ENCODE results near the gene GALNT7. TPM values are rescaled to one million over a fixed set of nuclear protein-coding genes. Genes with fewer than 3 reads are reported as not detected.

Gene GALNT7
- total and polyA plus RNA-seq, 4 donors, result 6.3 to 29.8 (median 16.2) TPM

DNA sequence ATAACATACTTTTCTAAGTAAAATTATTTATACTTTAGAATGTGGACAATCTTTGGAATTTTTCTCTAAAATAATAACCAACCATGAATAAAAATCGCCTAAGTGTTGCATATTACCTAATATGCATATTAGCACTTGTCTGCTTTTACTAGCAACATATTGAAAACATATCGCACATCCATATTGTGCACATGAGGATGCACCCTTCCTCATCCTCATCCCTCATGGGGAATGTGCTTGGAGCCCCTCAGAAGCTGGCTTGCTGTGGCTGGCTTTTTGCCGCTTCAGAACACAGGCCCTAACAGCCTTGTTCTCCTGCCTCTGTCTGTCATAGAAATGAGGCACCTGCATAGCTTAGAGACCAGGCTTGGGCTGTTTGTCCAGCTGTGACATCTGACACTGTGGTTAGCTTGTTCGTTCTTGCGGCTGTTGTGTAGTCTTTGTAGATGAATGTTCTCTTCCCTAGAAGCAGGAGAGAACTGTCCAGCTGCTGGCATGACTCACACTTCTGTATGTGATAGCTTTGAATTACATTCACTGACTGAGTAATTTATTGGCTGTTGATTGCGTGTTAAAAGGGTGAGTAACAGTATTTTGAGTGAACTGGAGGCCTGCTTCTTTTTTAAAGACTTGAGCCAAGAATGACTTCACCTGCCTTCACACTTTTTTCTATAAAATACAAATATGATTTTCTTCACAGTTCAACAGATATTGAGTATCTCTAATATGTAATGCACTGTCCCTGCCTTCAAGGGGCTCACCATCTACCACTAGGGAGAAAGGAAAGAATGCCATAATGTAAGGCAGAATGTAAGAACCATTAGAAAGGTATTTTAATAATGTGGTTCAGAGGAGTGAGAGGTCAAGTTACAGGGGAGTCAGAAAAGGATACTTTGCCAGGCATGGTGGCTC is 83.7 kb downstream of the GALNT7 start:
- H3K36me3 ChIP-seq (ENCODE audit: control insufficient read depth in 1 of 2, insufficient read depth in 2 of 2, low read length in 1 of 2), result no peaks in the 10 kb centered on the region
- DNase-seq (peak; percentile 70 to 77), ATAC-seq (ENCODE audit: low FRiP score) (peak; percentile 71)
- H3K27me3 ChIP-seq (ENCODE audit: control insufficient read depth in 1 of 2, insufficient read depth in 2 of 2, low read length in 1 of 2), result no peaks in the 10 kb centered on the region
- H3K4me3 ChIP-seq (ENCODE audit: low read length in 2 of 2), result no peak overlapping the region
- no peak overlapping the region for H3K27ac ChIP-seq (ENCODE audit: low read depth in 1 of 2, low read length in 2 of 2)
- peaks cover 0 to 7% of the 10 kb centered on the region in 2 donors for H3K4me1 ChIP-seq (ENCODE audit: control insufficient read depth in 1 of 2, insufficient read depth in 2 of 2, low read length in 2 of 2)
- WGBS, 2 donors, result 33 to 42% methylated on average over 6 of the region's 6 CpGs
- no peaks in the 10 kb centered on the region for H3K9me3 ChIP-seq (ENCODE audit: control insufficient read depth, low read length)
- intact Hi-C loops (cut with DNase I), result loop anchor here in 1 of 2 donors (5.0 kb wide), 1 partner anchor 85 kb away; the partner anchor contains the start of gene GALNT7

DNA sequence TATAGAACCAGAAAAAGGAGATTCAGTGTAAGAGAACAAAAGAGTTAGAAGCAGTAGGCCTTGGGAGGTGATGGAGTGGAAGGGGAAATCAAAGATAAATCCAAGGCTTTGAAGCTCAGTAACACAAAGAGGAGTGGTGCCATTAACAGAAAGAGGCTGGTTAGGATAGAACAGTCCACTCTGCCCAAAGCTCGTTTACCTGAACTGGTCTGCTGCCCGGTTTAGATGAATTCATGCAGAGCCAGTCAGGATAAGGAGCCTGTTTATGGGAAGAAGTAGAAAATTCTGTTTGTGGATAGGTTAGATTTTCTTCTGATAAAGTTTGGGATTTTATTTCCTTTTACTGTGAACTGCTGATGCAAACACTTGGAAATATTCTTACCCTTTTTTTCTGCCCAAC is 85.0 kb downstream of the GALNT7 start:
- 94 to 100% methylated on average over 2 of the region's 2 CpGs for WGBS, 2 donors

GRCh38 chr4:173254646-173255045 is 86.0 kb downstream of the GALNT7 start:
- no peaks in the 10 kb centered on the region for H3K36me3 ChIP-seq (ENCODE audit: control insufficient read depth in 1 of 2, insufficient read depth in 2 of 2, low read length in 1 of 2)
- peaks cover 0 to 7% of the 10 kb centered on the region in 2 donors for H3K4me1 ChIP-seq (ENCODE audit: control insufficient read depth in 1 of 2, insufficient read depth in 2 of 2, low read length in 2 of 2)
- intact Hi-C loops (cut with DNase I), result loop anchor here in 1 of 2 donors (5.0 kb wide), 3 partner anchors 87 to 242 kb away; partner anchors contain the start of gene GALNT7
- no peak overlapping the region for H3K4me3 ChIP-seq (ENCODE audit: low read length in 2 of 2)
- H3K27ac ChIP-seq (ENCODE audit: low read depth in 1 of 2, low read length in 2 of 2), result no peak overlapping the region
- DNase-seq, result no peak
- H3K9me3 ChIP-seq (ENCODE audit: control insufficient read depth, low read length), result no peaks in the 10 kb centered on the region
- no peak for ATAC-seq (ENCODE audit: low FRiP score)
- no peaks in the 10 kb centered on the region for H3K27me3 ChIP-seq (ENCODE audit: control insufficient read depth in 1 of 2, insufficient read depth in 2 of 2, low read length in 1 of 2)

More for the DNA sequence above, 85.0 kb downstream of the GALNT7 start:
- intact Hi-C loops (cut with DNase I), result loop anchor here in 1 of 2 donors (5.0 kb wide), 1 partner anchor 86 kb away; the partner anchor contains the start of gene GALNT7
- H3K27me3 ChIP-seq (ENCODE audit: control insufficient read depth in 1 of 2, insufficient read depth in 2 of 2, low read length in 1 of 2), result no peaks in the 10 kb centered on the region
- no peaks in the 10 kb centered on the region for H3K36me3 ChIP-seq (ENCODE audit: control insufficient read depth in 1 of 2, insufficient read depth in 2 of 2, low read length in 1 of 2)
- no peak overlapping the region for H3K4me3 ChIP-seq (ENCODE audit: low read length in 2 of 2)
- H3K4me1 ChIP-seq (ENCODE audit: control insufficient read depth in 1 of 2, insufficient read depth in 2 of 2, low read length in 2 of 2), result peaks cover 0 to 7% of the 10 kb centered on the region in 2 donors
- H3K27ac ChIP-seq (ENCODE audit: low read depth in 1 of 2, low read length in 2 of 2), result no peak overlapping the region
- H3K9me3 ChIP-seq (ENCODE audit: control insufficient read depth, low read length), result no peaks in the 10 kb centered on the region
- DNase-seq (no peak), ATAC-seq (ENCODE audit: low FRiP score) (no peak)

DNA sequence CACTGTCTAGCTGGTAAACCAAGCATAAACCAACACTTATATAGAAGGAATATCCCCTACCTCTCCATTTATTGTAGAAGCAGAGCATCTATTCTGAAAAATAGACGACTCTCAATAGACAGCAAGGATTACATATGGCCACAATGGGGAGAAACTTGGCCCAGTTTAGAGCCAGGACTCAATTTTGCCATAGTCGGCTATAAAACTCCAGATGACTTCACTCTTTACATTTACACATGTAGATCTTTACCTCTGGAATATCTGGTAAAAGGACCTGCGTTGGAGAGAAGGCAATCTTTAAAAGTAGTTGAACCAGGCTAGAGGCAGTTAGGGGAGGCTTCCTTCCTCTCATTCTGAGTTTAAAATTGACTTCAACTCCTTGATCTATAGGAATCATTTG is 88.2 kb downstream of the GALNT7 start:
- DNase-seq, result no peak
- H3K9me3 ChIP-seq (ENCODE audit: control insufficient read depth, low read length), result no peaks in the 10 kb centered on the region
- H3K36me3 ChIP-seq (ENCODE audit: control insufficient read depth in 1 of 2, insufficient read depth in 2 of 2, low read length in 1 of 2), result no peaks in the 10 kb centered on the region
- no peak for ATAC-seq (ENCODE audit: low FRiP score)
- H3K4me3 ChIP-seq (ENCODE audit: low read length in 2 of 2), result no peak overlapping the region
- intact Hi-C loops (cut with DNase I), result loop anchor here (2.0 to 5.0 kb wide), 3 partner anchors 230 to 245 kb away; no protein-coding TSS in a partner anchor
- H3K27ac ChIP-seq (ENCODE audit: low read depth in 1 of 2, low read length in 2 of 2), result no peak overlapping the region
- 89 to 91% methylated on average over 3 of the region's 3 CpGs for WGBS, 2 donors
- H3K27me3 ChIP-seq (ENCODE audit: control insufficient read depth in 1 of 2, insufficient read depth in 2 of 2, low read length in 1 of 2), result no peaks in the 10 kb centered on the region
- H3K4me1 ChIP-seq (ENCODE audit: control insufficient read depth in 1 of 2, insufficient read depth in 2 of 2, low read length in 2 of 2), result peaks cover 0 to 5% of the 10 kb centered on the region in 2 donors

DNA sequence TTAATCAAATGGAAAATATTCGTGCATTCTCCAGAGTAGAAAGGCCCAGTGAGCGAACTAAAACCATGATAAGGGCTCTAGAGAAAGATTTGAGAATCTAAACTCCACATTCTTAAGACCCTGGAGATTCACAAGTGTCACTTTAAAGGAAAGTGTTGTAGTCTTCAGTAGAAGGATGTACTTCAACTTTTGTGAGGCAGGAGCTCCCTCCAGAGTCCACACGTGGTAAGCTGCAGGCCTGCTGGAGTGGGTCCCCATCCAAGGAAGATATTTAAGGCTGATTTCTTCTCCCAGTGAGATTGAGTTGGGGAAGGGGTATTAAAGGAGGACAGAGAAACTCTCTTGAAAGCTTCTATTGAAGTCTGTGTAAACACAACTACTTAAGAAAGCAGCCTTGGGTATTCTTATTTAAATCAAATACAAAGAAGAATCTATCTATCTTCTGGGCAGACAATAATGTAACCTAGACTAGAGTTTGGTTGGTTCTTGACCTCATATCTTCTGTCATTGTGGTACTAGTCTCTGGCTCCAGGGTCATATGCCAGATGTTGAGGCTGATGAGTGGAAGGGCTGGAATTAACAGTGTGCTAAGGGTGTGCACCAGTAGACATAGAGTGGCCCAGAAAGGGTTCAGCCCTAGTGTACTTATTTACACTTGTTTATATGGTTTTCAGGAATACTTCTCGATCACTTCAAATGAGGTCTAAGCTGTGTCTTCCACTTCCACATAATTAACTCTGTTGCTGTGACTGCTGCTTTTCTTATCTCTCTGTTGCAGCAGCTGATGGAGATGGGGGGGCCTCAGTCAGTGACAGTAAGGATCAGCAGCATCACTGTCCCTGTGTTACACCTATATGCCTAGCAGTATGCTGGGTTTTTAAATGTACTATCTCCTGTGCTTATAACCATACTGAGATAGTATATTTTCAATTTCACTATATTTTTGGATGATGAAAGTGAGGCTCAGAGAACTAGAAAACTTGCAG is 89.4 kb downstream of the GALNT7 start:
- peak; percentile 77 for ATAC-seq (ENCODE audit: low FRiP score)
- Histone ChIP-seq H3K4me3 (ENCODE audit: low read length in 2 of 2) (no peak overlapping the region), H3K27ac (ENCODE audit: low read depth in 1 of 2, low read length in 2 of 2) (no peak overlapping the region), H3K4me1 (ENCODE audit: control insufficient read depth in 1 of 2, insufficient read depth in 2 of 2, low read length in 2 of 2) (peaks cover 0 to 5% of the 10 kb centered on the region in 2 donors), H3K9me3 (ENCODE audit: control insufficient read depth, low read length) (no peaks in the 10 kb centered on the region), H3K36me3 (ENCODE audit: control insufficient read depth in 1 of 2, insufficient read depth in 2 of 2, low read length in 1 of 2) (no peaks in the 10 kb centered on the region), H3K27me3 (ENCODE audit: control insufficient read depth in 1 of 2, insufficient read depth in 2 of 2, low read length in 1 of 2) (no peaks in the 10 kb centered on the region)
- intact Hi-C loops (cut with DNase I), result loop anchor here (2.0 to 5.0 kb wide), 3 partner anchors 231 to 246 kb away; no protein-coding TSS in a partner anchor
- 45 to 50% methylated on average over 4 of the region's 4 CpGs for WGBS, 2 donors
- peak; percentile 70 to 76 for DNase-seq

- no peak overlapping the region for H3K4me3 ChIP-seq (ENCODE audit: low read length in 2 of 2)
- no peaks in the 10 kb centered on the region for H3K9me3 ChIP-seq (ENCODE audit: control insufficient read depth, low read length)
- WGBS, 2 donors, result 91 to 93% methylated on average over 2 of the region's 2 CpGs
- ATAC-seq (ENCODE audit: low FRiP score), result no peak
- intact Hi-C loops (cut with DNase I), result loop anchor here in 1 of 2 donors (5.0 kb wide), 2 partner anchors 232 to 247 kb away; no protein-coding TSS in a partner anchor
- DNase-seq, result no peak
- no peaks in the 10 kb centered on the region for H3K36me3 ChIP-seq (ENCODE audit: control insufficient read depth in 1 of 2, insufficient read depth in 2 of 2, low read length in 1 of 2)
- peaks cover 0 to 5% of the 10 kb centered on the region in 2 donors for H3K4me1 ChIP-seq (ENCODE audit: control insufficient read depth in 1 of 2, insufficient read depth in 2 of 2, low read length in 2 of 2)
- H3K27me3 ChIP-seq (ENCODE audit: control insufficient read depth in 1 of 2, insufficient read depth in 2 of 2, low read length in 1 of 2), result no peaks in the 10 kb centered on the region
- no peak overlapping the region for H3K27ac ChIP-seq (ENCODE audit: low read depth in 1 of 2, low read length in 2 of 2)
Observed at GRCh38 chr4:173258866-173259265, 90.3 kb downstream of the GALNT7 start.

GRCh38 chr4:173259310-173259709 is 90.7 kb downstream of the GALNT7 start:
- 76 to 87% methylated on average over 6 of the region's 6 CpGs for WGBS, 2 donors
- Histone ChIP-seq H3K27me3 (ENCODE audit: control insufficient read depth in 1 of 2, insufficient read depth in 2 of 2, low read length in 1 of 2) (no peaks in the 10 kb centered on the region), H3K4me3 (ENCODE audit: low read length in 2 of 2) (no peak overlapping the region), H3K36me3 (ENCODE audit: control insufficient read depth in 1 of 2, insufficient read depth in 2 of 2, low read length in 1 of 2) (no peaks in the 10 kb centered on the region), H3K27ac (ENCODE audit: low read depth in 1 of 2, low read length in 2 of 2) (no peak overlapping the region), H3K9me3 (ENCODE audit: control insufficient read depth, low read length) (no peaks in the 10 kb centered on the region), H3K4me1 (ENCODE audit: control insufficient read depth in 1 of 2, insufficient read depth in 2 of 2, low read length in 2 of 2) (peaks cover 0 to 5% of the 10 kb centered on the region in 2 donors)
- ATAC-seq (ENCODE audit: low FRiP score) (no peak), DNase-seq (no peak)
- intact Hi-C loops (cut with DNase I), result loop anchor here in 1 of 2 donors (5.0 kb wide), 2 partner anchors 232 to 247 kb away; no protein-coding TSS in a partner anchor

- intact Hi-C loops (cut with DNase I), result no loop called here
- no peaks in the 10 kb centered on the region for H3K9me3 ChIP-seq (ENCODE audit: control insufficient read depth, low read length)
- H3K36me3 ChIP-seq (ENCODE audit: control insufficient read depth in 1 of 2, insufficient read depth in 2 of 2, low read length in 1 of 2), result no peaks in the 10 kb centered on the region
- no peak overlapping the region for H3K4me3 ChIP-seq (ENCODE audit: low read length in 2 of 2)
- 94 to 97% methylated on average over 2 of the region's 2 CpGs for WGBS, 2 donors
- H3K27me3 ChIP-seq (ENCODE audit: control insufficient read depth in 1 of 2, insufficient read depth in 2 of 2, low read length in 1 of 2), result no peaks in the 10 kb centered on the region
- H3K4me1 ChIP-seq (ENCODE audit: control insufficient read depth in 1 of 2, insufficient read depth in 2 of 2, low read length in 2 of 2), result no peaks in the 10 kb centered on the region
- H3K27ac ChIP-seq (ENCODE audit: low read depth in 1 of 2, low read length in 2 of 2), result no peak overlapping the region
- DNase-seq, result no peak
- no peak for ATAC-seq (ENCODE audit: low FRiP score)
Observed at GRCh38 chr4:173261052-173261451, 92.4 kb downstream of the GALNT7 start.
